Stimulated activated CD4-positive, alpha-beta T cell treated with anti-CD3 and anti-CD28 coated beads, Interleukin-2, amount 100 ng/mL, for 24 hours (primary cell): ENCODE results near the gene SCYL1.
A peak's percentile ranks its signal among the peaks of the same experiment; 100 is the strongest.
"Not testable (repeated sequence)": the region's sequence is repeated elsewhere in the genome, so short reads cannot be mapped to it uniquely, and the experiment has no call there.

Experiments
- DNase-seq, 2 donors: peaks; one replicate each; pipeline ENCODE4 v3.0.0-alpha.2; 2020

The SCYL1 gene

DNA sequence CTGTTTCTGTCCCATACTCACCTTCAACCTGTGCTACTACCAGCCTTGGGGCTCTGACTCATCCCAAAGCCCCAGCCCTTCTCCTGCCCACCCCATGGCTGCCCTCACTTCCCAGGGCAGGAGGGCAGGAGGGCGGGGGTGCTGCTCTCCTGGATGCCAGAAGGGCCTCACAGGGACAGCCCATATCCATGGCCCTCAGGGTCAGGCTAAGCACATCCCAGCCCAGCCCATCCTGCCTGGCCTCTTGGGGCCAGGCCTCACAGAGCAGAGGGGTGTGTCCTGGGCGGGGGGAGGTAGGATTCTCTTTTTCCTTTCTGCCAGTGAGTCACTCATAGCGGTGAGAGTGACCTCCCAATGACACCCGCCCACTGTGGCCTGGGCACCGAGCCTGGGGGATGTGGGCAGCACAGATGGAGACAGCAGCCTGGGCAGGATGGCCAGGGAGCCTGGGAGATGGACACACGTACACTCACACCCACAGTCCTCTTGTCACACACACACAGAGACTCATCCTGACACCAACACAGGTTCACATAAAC is 30.9 kb downstream of the SCYL1 start:
- no peak for DNase-seq

DNA sequence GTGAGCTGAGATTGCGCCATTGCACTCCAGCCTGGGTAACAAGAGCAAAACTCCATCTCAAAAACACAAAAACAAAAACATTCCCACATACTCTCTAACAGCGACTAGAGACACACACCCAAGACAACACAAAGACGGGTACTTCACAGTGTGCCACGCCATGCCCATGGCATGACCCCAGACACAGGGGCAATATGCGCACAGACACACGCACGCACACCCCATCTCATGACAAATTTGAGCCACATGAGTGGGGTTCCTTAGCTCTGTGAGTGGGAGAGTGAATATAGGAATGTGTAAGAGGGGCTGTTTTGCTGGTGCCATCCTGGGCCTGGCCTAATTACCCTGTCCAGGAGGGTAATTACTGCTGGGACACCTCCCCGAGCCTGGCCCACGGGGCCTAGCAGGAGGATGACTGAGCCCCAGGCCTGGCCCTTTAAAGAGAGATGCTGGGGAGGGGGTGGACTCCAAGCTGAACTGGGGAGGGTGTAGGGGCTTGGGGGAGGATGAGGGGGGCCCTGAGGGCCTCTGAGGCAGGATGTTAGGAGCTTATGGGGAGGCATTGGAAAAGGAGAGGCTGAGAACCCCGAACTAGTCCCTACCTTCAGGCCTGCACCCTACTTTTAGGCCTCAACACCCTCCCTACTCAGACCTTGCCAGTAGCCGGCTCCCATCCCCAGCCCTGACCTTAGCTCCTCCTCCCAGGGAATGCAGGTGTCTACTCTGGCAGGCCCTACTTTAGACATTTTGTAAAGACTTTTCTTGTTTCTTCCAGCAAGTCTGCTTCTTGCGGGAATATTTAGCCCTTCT is 31.8 kb downstream of the SCYL1 start:
- no peak for DNase-seq

DNA sequence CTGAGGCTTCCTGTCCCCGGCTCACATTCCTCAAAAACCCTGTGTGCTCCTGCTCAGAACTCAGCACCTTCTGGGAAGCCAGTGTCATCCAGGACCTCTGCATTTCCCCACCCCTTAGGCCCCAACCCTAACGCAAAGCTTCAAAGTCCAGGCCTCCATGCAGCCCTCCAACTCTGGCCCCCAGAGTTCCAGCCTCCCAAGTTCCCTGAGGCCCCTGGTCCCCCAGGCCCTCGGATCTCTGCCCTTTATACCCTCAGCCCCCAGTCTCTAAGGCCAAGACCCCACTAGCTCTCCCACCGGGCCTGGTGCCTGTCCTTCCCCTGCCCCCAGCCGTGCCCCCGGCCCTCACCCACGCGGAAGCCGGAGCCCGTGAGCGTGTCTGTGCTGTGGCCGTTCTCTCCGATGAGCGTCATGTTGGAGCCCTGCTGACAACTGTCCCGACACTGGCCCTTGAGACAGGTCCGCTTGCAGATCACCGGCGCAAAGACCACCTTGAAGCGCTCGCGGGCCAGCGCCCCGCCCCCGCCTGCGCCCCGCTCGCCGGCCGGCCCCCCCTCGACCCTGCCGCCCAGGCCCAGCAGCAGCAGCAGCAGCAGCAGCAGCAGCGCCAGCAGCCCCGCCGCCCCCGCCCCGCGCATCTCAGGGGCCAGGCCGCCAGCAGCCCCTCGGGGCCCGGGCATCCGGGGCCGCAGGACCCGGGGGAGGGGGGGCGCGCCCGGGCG is 32.6 kb downstream of the SCYL1 start:
- DNase-seq = no peak

DNA sequence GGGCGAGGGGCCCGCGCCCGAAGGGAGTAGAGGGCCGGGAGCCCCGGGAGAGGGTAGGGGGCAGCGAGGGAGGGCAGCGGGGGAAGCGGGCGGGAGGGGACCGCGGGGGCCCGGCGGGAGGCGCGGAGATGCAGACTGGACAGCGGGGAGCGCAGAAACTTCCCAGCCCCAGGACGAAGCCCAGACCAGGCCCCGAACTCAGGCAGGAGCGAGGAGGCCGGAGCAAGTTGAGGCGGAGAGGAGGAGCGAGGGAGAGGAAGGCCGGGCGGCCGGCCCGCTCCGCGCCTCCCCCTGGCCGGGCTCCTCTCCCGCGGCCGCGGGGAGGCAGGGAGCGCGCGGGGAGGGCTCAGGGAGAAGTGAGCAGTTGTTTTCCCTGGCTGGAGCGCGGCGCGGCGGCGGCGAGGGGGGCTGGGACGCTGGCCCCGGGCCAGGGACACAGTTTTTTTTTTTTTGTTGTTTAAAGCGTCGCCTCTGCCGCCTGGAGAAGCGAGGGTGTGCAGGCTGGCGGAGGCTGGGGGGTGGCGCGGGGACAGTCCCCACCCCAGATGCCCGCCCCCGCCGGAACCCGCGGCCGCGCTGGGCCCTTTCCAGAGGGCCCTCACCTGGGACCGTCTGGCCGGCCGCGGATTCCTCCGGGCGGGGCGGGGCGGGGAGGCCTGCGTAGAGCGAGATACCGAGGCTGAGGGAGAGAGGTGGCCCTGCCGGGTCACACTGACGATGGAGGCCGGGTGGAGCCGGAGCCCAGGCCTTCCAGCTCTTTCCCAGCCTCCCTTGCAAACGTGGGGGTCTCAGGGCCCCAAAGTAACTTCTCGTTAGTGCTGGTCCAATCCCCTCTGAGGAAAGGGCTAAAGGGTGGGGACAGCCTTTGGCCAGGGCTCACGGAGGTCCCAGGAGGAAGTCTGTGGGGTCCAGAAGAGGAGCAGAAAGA is 33.4 kb downstream of the SCYL1 start, which contains the start of gene LTBP3:
Gene LTBP3 (minus strand): TSS at position 358 of the 928 bp plus-strand sequence. CDS start 400 bp downstream, outside the sequence.
- peak; percentile 53 to 65 for DNase-seq

DNA sequence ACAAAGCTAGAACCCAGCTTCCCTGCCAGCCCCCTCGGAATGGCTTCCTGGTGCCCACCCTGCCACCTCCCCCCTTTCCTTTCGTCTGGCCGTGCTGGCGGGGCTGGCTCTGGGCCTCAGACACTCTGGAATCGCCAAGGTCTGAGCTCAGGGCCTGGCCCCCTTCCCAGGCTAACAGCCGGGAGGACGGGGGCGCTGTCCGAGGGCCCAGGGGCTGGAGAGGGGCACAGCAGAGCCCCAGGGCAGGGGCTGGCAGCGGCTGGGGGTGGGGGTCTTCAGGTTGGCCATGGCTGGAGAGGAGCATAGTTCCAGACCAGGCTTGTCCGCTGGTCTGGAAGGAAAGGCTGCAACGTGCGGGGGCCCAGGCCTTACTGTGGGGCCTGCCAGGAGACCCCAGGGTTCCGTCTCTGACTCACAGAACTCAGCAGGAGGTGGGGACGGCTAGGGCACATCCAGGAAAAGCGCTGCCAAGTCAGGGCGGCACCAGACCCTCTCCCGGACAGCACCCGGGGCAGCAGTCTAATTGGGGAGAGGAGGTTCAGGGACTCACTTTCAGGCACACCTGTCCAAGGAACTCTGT is 34.1 kb downstream of the SCYL1 start:
- no peak for DNase-seq

DNA sequence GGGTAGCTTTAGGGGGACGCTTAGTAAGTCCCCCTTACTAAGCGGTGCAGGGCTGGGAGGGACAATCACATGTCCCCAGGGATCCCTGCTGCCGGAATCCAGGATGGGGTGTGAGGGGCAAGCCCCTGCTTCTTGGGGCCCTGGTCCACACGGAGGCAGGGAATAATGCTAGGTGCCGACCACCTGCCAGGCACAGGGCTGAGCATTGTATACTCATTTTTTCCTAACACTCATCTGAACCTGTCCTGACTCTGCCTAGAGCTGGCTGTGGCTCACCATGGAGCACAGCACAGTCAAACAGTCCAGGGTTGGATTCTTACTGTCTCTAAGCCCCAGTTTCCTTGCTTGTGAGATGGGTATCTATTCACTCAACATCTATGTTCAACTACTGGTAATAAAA is 34.7 kb downstream of the SCYL1 start:
- no peak for DNase-seq

DNA sequence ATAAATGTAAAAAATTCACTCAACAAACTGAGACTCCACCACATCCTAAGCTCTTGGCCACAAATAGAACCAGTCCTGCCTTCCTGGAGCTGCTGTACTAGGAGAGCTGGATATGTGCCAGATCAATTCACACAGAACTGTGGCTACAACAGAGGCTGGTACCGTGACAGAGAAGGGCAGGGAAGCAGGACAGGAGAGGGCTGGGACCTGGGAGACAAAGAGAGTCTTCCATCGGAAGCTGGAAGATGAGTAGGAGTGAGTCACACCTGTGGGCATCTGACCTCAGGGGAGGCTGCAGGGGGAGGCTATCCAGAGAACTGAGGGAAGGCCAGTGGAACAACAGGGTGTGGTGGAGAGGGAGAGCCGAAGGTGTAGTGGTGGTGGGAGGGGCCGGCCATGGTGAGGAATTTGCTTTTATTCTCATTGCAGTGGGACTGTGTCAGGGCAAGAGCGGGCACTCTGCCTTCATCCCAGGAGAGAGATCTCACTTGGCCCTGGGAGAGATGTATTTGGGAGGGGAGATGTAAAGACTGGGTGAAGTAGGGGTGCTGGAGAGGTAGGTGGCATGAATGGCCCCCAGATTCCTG is 35.2 kb downstream of the SCYL1 start:
- no peak for DNase-seq

DNA sequence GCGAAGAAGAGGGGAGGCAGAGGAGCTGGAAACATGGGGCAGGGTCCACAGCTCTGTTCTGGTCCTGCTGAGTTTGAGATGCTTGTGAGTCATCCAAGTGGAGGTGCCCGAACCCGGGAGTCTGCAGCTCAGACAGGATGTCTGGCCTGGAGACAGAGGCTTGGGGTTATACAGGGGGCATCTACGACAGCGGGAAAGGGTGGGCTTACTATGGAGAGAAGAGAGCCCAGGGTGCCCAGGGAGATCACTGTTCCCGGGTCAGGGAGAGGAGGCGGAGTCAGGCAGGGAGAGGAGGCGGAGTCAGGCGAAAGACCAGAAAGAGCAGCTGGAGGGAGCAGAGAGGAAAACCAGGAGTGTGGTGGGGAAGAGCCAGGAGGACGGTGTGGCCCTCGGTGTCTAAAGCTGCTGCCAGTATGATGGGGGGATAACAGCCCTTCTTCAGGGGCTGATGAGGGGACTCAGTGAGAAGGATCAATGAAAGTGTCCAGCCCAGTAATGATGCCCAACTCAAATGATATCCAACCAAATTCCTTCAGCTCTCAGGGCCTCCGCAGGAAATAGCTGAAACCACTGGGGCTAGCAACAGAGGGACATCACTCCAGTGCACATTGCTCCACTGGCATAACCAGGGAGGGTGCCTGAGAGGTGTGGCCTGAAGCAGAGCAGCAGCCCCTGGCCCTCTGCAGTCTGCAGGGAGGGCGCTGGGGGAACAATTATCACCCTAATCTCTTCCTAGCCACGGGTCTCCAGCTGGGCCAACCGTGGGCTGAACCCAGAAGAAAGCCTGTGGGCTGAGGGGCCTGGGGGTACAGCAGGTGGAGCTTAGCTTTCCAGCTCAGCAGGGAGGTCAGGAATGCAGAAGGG is 35.9 kb downstream of the SCYL1 start:
- DNase-seq = no peak

DNA sequence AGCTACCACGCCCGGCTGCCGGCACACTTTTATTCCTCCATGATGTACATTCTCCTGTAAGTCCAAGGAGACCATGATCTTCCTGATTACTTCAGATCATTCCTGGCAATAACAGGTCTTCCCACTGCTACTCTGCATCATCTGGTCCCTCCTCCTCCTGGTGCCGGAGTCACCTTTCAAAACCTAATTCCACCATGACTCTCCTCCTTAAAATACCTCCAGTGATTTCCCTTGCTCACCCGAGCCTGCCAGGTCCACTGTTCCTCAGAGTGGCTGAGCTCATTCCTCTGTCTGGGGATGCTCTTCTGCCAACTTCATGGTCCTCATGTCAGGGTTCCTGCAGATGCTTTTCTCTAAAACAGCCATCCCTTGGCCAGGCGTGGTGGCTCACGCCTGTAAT is 37.1 kb downstream of the SCYL1 start:
- no peak for DNase-seq

DNA sequence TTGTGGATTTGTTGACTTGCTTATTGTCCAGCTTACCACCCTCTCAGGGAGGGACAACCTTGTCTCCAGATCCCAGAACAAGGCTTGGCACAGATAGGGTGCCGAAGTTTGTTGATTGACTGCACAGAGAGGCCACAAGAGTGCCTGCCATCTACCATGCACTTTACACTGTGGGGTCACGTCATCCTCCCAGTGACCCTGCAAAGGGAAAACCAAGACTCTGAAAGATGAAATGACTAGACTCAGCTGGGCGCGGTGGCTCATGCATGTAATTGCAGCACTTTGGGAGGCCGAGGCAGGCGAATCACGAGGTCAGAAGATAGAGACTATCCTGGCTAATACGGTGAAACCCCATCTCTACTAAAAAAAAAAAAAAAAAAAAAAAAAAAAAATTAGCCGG is 37.9 kb downstream of the SCYL1 start:
- no peak for DNase-seq

DNA sequence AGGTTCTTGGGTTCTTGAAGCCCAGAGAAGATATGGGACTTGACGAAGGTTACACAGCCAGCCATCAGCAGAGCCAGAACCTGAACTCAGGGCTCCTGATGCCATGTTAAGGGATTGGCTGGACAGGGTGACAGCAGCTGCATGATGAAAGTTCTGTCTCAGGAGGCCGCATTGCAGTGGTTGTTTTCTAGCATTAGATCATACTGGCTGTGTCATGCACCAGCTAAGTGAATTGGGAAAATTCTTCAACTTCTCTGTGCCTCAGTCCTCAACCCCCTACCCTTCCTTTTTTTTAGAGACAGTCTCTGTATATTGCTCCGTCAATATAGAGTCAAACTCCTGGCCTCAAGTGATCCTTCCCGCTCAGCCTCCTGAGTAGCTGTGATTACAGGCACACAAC is 38.7 kb downstream of the SCYL1 start:
- DNase-seq = no peak

DNA sequence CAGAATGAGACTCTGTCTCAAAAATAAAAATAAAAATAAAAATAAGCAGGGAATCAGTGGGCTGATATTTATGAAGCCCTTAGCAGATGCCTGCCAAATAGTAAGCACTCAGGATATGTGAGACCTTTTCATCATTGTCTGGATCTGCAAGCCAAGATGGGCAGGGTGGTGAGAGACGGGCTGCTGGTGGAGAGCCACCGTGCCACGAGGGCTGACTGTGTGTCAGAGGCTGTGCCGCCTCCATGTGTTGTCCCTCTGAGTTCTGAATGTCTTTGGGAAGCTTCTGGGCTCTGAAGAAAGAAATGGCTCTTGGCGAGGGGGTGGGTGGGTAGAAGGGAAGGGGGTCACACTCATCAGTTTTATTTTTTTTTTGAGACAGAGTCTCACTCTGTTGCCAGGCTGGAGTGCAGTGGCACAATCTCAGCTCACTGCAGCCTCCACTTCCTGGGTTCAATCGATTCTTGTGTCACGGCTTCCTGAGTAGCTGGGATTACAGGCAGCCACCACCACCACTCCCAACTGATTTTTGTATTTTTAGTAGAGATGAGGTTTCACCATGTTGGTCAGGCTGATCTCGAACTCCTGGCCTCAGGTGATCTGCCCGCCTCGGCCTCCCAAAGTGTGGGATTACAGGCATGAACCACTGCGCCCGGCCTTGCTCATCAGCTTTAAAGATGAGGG is 40.1 kb downstream of the SCYL1 start:
- not testable (repeated sequence) for DNase-seq

DNA sequence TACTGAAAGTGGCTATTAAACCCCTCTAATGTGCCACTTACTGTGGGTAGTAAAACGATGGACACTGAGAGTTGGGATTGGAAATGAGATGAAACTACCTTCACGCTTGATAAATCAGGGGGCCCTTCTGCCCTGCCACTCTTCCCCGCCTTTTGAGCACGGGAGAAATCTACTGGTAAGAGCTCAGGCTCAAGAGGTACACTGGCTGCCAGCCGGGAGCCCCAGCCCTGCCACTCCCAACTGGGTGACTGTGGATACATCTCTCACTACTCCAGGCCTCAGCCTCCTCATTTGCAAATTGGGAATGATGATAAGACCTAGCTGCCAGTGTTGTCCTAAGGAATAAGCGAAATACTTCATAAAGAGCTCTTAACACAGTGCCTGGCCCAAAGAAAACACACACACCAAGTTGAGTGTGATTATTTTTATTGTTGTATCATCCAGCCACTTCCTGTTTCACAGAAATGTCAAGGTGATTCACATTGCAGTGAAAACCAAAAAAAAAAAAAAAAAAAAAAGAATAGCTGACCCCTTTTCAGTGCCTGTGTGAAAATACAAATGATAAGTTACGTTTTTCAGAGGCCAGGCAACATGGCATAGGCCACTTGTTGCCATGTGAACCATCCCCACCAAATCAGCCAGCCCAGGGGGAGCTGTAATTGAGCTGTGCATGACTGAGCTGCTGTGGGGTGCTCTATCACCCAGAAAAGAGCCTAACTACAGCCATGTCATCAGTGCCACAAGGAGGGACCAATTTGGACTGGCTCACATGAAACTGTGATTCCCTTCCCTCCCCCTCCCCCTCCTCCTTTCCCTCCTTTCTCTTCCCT is 41.0 kb downstream of the SCYL1 start:
- DNase-seq = no peak

DNA sequence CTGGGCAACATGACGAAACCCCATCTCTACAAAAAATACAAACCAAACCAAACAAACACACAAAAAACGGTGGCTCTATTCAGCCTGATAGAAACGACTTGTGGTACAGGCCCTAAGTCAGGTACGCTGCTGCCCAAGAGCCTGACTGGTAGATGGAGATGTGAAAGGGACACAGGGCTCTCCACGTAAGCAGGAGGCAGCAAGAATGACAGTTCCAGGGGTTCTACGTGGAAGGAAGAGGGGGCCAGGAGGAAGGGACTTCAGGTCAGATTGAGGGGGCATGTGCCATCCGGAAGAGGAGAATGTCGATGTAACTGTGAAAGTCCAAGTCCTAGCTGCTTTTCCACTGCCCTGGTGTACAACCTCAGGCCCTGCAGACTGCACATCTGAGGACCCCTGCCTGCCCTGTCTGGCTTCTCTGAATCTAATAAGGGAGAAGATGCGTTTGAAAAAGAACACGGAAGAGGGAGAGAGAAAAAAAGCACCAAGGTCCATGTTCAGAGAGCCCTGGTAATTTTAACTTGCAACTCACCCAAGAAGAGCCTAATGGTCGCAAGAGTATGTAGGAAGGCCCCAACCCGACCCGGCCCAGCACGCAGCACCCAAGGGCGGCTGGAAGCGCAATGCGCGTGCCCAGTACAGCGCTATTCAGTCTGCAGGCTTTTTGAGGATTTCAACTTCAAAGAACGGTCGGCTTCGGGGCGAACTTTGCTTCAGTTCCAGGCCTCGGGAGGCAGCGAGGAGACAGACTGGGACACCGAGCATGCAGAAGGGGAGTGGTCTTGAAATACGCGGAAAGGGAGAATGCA is 44.5 kb downstream of the SCYL1 start:
- no peak for DNase-seq

DNA sequence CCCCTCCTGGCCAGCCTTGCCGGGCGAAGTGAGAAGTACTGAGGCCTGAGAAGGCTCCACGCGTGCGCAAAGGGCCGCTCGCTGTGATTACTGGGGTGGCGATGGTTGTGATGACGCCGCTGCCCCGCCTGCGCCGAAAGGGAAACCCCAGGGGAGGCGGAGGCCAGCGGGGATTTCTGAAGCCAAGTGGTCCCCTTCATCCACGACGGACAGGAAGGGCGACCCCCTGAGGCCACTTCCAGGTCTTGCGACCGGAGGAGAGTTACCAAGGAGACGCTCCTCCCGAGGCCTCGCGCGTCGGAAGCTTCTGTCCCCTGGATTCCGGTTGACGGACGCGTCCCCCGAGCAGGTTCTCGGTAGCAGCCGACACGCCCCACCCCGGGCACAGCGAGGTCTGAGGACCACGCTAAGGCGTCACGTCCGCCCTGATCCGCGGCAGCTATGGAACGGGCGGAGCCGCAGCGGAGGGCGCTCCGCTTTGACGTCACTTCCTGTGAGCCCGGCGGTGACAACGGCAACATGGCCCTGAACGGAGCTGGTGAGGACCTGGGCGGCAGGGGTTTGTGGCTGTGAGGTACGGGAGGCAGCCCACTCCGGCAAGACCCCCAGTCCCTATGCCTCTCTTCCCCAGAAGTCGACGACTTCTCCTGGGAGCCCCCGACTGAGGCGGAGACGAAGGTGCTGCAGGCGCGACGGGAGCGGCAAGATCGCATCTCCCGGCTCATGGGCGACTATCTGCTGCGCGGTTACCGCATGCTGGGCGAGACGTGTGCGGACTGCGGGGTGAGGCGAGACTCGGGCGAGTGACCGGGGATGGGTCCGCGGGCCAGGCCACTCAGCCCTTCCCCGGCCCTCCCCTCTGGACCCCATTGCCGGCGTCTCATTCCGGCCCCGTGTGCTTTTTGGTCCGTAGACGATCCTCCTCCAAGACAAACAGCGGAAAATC is 45.4 kb downstream of the SCYL1 start, which contains the start of gene ZNRD2:
Gene ZNRD2 (plus strand): TSS at position 505 of the 946 bp plus-strand sequence. CDS start 15 bp downstream, at position 520.
- peak; percentile 99 for DNase-seq

DNA sequence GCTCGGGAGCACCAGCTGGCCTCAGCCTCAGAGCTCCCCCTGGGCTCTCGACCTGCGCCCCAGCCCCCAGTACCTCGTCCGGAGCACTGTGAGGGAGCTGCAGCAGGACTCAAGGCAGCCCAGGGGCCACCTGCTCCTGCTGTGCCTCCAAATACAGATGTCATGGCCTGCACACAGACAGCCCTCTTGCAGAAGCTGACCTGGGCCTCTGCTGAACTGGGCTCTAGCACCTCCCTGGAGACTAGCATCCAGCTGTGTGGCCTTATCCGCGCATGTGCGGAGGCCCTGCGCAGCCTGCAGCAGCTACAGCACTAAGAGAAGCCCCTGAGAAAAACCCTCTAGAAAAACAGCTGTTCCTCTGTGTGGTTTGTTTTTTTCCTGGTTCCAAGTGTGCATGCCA is 46.5 kb downstream of the SCYL1 start:
- no peak for DNase-seq

DNA sequence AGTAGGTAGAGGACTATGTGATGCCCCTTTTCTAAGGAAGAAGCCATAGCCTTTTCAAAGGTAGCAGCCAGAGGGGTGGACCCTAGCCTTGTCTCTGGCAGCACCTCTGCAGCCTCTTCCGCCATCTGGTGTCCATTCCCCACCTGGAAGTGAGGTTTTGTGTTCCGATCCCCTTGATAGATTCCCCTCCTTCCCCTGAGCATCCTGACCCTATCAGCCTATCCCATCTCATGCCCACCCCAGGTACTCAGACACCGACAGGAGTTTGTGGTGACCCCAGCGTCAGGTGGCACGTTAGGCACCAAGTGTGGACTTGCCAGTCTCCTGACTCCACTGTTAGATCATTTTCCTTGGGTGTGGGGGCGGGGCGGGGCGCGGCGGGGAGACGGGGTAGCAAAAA is 47.1 kb downstream of the SCYL1 start:
- no peak for DNase-seq
